Osteoblast (primary cell): ENCODE results near the gene LARP6. TPM values are rescaled to one million over a fixed set of nuclear protein-coding genes. Genes with fewer than 3 reads are reported as not detected.

Source experiments
- DNase-seq: peaks from one replicate; pipeline ENCODE4 v3.0.0; 2011; ENCODE audit warnings: low spot score, mixed read lengths; ENCODE audit not compliant: insufficient read length; ENCODE audit errors: missing footprints
- H2AFZ ChIP-seq: 2 replicates; pipeline ENCODE4 v1.6.0; 2011; ENCODE audit warnings: mild to moderate bottlenecking, low read length
- H3K27ac ChIP-seq: 2 replicates; pipeline ENCODE4 v1.5.1; 2011; ENCODE audit warnings: mild to moderate bottlenecking, low read depth, low read length, moderate library complexity
- H3K27me3 ChIP-seq: 2 replicates; pipeline ENCODE4 v1.6.0; 2012; ENCODE audit warnings: mild to moderate bottlenecking, control low read depth, inconsistent platforms, low read length, moderate library complexity; ENCODE audit not compliant: insufficient read depth
- H3K36me3 ChIP-seq: 2 replicates; pipeline ENCODE4 v1.5.1; 2011; ENCODE audit warnings: mild to moderate bottlenecking, low read length, control low read depth, moderate library complexity; ENCODE audit not compliant: insufficient read depth
- H3K4me1 ChIP-seq: 2 replicates; pipeline ENCODE4 v1.5.1; 2011; ENCODE audit warnings: mild to moderate bottlenecking, low read length, control low read depth, moderate library complexity; ENCODE audit not compliant: insufficient read depth
- H3K4me2 ChIP-seq: 2 replicates; pipeline ENCODE4 v1.6.0; 2011; ENCODE audit warnings: mild to moderate bottlenecking, low read length; ENCODE audit not compliant: insufficient read depth
- H3K4me3 ChIP-seq: fragments of 200-600 bp; sonication (generic); 3 replicates; pipeline ENCODE4 v1.5.1; 2012; ENCODE audit warnings: mild to moderate bottlenecking, low read length, inconsistent platforms; ENCODE audit not compliant: insufficient read depth
- H3K79me2 ChIP-seq: 2 replicates; pipeline ENCODE4 v1.6.0; 2012; ENCODE audit warnings: mild to moderate bottlenecking, low read length, control low read depth, inconsistent platforms; ENCODE audit not compliant: insufficient read depth
- H3K9me3 ChIP-seq: 2 replicates; pipeline ENCODE4 v1.5.1; 2011; ENCODE audit warnings: low read depth, low read length, control low read depth
- H4K20me1 ChIP-seq: 2 replicates; pipeline ENCODE4 v1.6.0; 2012; ENCODE audit warnings: mild to moderate bottlenecking, low read length, control low read depth; ENCODE audit not compliant: insufficient read depth
- CTCF ChIP-seq: IDR thresholded peaks from 2 replicates; pipeline ENCODE4 v1.5.1; 2011; ENCODE audit warnings: mild to moderate bottlenecking, low read depth, low read length, moderate library complexity; ENCODE audit errors: extremely low read depth
- total RNA-seq: library from RNA; depleted of rRNA; stranded (reverse); fragments of >200 nt; gene quantifications from 2 replicates; pipeline ENCODE4 v1.2.3, GENCODE V29; 2012

LARP6 gene
- total RNA-seq, 1 donor: 77.4 TPM

- DNase-seq: peak; percentile 94
- Histone ChIP-seq H3K9me3 (no peaks in the 10 kb centered on the region), H4K20me1 (no peaks in the 10 kb centered on the region), H3K79me2 (no peaks in the 10 kb centered on the region), H3K36me3 (no peaks in the 10 kb centered on the region), H3K4me3 (no peak overlapping the region), H3K4me1 (peaks cover 41% of the 10 kb centered on the region), H3K4me2 (no peak overlapping the region), H3K27me3 (no peaks in the 10 kb centered on the region), H2AFZ (no peak overlapping the region), H3K27ac (peak overlapping the region; percentile 13)
- TF ChIP-seq CTCF: no peak
Observed at GRCh38 chr15:70870051-70870450, 16.1 kb upstream of the LARP6 start.

- no peaks in the 10 kb centered on the region for H3K9me3 ChIP-seq
- H3K27me3 ChIP-seq: no peaks in the 10 kb centered on the region
- H2AFZ ChIP-seq: no peak overlapping the region
- peaks cover 38% of the 10 kb centered on the region for H3K4me1 ChIP-seq
- H3K4me3 ChIP-seq: no peak overlapping the region
- no peaks in the 10 kb centered on the region for H4K20me1 ChIP-seq
- H3K36me3 ChIP-seq: no peaks in the 10 kb centered on the region
- no peak for DNase-seq
- no peak overlapping the region for H3K4me2 ChIP-seq
- no peak overlapping the region for H3K27ac ChIP-seq
- TF ChIP-seq CTCF: no peak
- no peaks in the 10 kb centered on the region for H3K79me2 ChIP-seq
Observed at GRCh38 chr15:70869346-70869745, 15.4 kb upstream of the LARP6 start.

- Histone ChIP-seq H2AFZ (peak overlapping the region; percentile 8), H3K4me3 (peak overlapping the region; percentile 10), H3K9me3 (no peaks in the 10 kb centered on the region), H3K27me3 (no peaks in the 10 kb centered on the region), H3K4me1 (peaks cover 51% of the 10 kb centered on the region), H4K20me1 (no peaks in the 10 kb centered on the region), H3K27ac (peak overlapping the region; percentile 36), H3K4me2 (peak overlapping the region; percentile 58), H3K36me3 (no peaks in the 10 kb centered on the region), H3K79me2 (no peaks in the 10 kb centered on the region)
- DNase-seq: peak; percentile 52
- no peak for TF ChIP-seq CTCF
Observed at GRCh38 chr15:70867911-70868467, 14.0 kb upstream of the LARP6 start.

- Histone ChIP-seq H3K4me1 (peaks cover 57% of the 10 kb centered on the region), H3K27me3 (no peaks in the 10 kb centered on the region)
- no peak for DNase-seq
Observed at GRCh38 chr15:70866982-70867641, 13.2 kb upstream of the LARP6 start.

More at GRCh38 chr15:70866982-70867641, 13.2 kb upstream of the LARP6 start:
- H3K27ac ChIP-seq: peak overlapping the region; percentile 13
- no peaks in the 10 kb centered on the region for H3K9me3 ChIP-seq
- no peak for TF ChIP-seq CTCF
- H3K4me2 ChIP-seq: peak overlapping the region; percentile 58
- no peaks in the 10 kb centered on the region for H3K36me3 ChIP-seq
- no peaks in the 10 kb centered on the region for H4K20me1 ChIP-seq
- H3K79me2 ChIP-seq: no peaks in the 10 kb centered on the region
- no peak overlapping the region for H3K4me3 ChIP-seq
- H2AFZ ChIP-seq: no peak overlapping the region
